Inflammatory macrophage treated with lipopolysaccharide for 4 hours (primary cell): ENCODE results near the gene CHST3.
A peak's percentile ranks its signal among the peaks of the same experiment; 100 is the strongest.
"Not testable (repeated sequence)": the region's sequence is repeated elsewhere in the genome, so short reads cannot be mapped to it uniquely, and the experiment has no call there.

Experiments
- DNase-seq: peaks from one replicate; pipeline ENCODE4 v3.0.0-alpha.2; 2020

Gene CHST3, protein sequence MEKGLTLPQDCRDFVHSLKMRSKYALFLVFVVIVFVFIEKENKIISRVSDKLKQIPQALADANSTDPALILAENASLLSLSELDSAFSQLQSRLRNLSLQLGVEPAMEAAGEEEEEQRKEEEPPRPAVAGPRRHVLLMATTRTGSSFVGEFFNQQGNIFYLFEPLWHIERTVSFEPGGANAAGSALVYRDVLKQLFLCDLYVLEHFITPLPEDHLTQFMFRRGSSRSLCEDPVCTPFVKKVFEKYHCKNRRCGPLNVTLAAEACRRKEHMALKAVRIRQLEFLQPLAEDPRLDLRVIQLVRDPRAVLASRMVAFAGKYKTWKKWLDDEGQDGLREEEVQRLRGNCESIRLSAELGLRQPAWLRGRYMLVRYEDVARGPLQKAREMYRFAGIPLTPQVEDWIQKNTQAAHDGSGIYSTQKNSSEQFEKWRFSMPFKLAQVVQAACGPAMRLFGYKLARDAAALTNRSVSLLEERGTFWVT

DNA sequence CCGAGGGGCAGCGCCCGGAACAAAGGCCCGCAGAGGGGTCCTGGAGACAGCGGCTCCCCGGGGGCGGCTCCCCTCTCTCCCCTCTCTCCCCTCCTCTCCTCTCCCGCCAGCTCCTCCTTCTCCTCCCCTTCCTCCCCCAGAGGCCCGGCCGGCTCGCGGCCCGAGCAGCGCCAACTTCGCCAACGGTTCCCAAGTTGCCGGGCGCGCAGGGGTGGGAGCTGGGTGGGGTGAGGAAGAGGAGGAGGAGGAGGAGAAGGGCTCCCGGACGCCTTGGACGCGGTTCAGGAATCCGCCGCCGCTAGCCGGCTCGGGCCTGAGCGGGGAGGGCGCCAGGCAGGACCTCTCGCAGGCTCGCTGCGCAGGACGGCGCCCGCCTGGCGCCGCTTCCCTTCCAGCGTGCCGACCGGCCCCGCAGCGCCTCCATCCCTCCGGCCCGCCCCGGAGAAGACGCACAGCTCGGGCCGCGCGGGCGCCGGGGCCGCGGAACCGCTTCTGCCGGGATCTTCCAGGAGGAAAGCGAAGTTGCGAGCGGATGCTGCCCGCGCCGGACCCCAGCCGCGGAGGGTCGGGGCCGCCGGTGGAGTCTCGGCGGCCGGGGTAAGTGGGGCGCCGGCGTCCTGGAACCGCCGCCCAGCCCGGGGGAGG, at the start of gene CHST3:
TSS of gene CHST3 (plus strand) at position 298 of the 645 bp plus-strand sequence. CDS start 41,448 bp downstream, outside the sequence.
- peak; percentile 35 for DNase-seq

DNA sequence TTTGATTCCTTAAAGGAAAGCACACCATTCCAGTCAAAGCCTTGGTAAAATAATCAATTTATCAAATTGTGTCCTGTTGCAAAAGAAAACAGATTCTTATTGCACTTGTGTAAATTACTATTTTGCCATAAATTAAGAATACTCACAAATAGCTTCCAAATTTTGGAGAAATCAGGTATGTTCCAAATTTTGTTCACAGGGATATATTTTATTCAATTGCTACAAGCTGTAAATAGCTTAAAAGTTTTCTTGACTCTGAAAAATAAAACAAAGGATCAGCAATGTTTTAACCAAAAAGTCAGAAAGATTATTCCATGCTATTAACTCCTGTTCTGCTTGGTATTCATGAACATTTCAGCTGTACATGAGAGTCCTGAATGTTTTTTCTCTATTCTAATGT, 47.4 kb upstream of the CHST3 start:
- no peak for DNase-seq

- no peak for DNase-seq
These were observed 45.2 kb upstream of the CHST3 start for GRCh38 chr10:71918992-71919391.

GRCh38 chr10:71919956-71920539, 44.1 kb upstream of the CHST3 start:
- DNase-seq = not testable (repeated sequence)

DNA sequence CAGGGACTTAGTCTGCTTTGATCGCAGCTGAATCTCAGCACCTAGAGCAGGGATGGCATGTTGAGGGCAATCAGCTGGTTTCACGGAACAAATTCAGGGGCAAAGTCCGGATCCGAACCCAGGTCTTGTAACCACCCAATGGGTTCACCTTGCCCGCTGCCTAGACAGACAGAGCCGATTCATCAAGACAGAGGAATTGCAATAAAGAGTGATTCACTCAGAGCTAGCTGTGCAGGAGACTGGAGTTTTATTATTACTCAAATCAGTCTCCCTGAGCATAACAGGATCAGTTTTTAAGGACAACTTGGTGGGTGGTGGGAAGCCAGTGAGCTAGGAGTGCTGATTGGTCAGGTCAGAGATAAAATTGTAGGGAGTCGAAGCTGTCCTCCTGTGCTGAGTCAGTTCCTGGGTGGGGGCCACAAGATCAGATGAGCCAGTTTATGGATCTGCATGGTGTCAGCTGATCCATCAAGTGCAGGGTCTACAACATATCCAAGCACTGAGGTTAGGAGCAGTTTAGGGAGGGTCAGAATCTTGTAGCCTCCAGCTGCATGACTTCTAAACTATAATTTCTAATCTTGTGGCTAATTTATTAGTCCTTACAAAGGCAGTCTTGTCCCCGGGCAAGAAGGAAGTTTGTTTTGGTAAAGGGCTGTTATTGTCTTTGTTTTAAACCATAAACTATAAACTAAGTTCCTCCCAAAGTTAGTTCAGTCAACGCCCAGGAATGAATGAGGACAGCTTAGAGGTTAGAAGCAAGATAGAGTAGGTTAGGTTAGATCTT, 43.5 kb upstream of the CHST3 start:
- DNase-seq = no peak

GRCh38 chr10:71921324-71922027, 42.7 kb upstream of the CHST3 start:
- no peak for DNase-seq

GRCh38 chr10:71923138-71923692, 41.0 kb upstream of the CHST3 start:
- no peak for DNase-seq

GRCh38 chr10:71924771-71925170, 39.4 kb upstream of the CHST3 start:
- DNase-seq = no peak

GRCh38 chr10:71927159-71927558, 37.0 kb upstream of the CHST3 start:
- no peak for DNase-seq

DNA sequence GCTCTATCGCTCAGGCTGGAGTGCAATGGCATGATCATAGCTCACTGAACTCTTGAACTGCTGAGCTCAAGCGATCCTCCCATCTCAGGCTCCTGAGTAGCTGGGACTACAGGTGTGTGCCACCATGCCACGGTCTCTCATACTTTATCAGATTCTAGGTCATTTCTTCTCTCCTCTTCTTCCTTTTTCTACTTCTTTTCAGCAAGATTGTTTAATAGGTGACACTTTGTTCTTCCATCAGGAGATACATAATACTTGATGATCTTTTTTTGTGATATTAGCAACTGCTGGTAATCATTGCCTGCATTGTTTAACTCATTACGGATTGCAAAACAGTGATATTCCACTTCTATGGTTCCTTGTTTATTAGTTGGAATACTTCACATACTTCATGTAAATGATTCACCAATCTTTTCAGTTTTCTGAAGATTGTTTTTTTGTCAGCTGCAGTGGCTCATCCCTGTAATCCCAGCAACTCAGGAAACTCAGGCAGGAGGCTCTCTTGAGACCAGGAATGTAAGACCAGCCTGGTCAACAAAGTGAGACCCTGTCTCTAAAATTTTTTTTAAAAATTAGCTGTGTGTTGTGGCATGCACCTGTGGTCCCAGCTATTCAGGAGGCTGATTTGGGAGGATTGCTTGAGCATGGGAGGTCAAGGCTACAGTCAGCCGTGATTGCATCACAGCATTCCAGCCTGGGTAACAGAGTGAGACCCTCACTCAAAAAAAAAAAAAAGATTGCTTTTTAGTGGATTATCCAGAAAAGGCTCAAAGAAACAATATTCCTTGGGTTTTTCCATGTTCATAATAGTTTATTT, 36.2 kb upstream of the CHST3 start:
- no peak for DNase-seq

- no peak for DNase-seq
These were observed 32.9 kb upstream of the CHST3 start for GRCh38 chr10:71931295-71931694.

GRCh38 chr10:71933651-71934050, 30.5 kb upstream of the CHST3 start:
- DNase-seq = no peak

DNA sequence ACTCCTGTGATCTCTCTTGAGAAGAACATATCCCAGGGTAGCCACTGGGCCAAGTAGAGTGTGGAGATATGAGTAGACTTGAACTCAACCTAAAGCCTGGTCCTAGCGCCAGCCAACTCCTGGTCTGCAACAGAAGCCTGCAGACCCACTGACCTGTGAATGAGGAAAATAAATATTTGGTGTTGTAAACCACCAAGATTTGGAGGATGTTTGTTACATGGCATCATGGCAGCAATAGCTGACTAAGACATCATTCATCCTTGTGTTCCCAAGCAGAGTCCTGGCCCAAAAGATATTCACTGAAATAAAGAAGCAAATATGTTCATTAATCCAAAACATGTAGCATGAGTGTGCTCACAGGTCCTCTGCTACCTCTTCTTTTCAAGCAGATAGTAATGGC, 26.0 kb upstream of the CHST3 start:
- no peak for DNase-seq

- DNase-seq = peak; percentile 52
These were observed 24.9 kb upstream of the CHST3 start for GRCh38 chr10:71939304-71939703.

DNA sequence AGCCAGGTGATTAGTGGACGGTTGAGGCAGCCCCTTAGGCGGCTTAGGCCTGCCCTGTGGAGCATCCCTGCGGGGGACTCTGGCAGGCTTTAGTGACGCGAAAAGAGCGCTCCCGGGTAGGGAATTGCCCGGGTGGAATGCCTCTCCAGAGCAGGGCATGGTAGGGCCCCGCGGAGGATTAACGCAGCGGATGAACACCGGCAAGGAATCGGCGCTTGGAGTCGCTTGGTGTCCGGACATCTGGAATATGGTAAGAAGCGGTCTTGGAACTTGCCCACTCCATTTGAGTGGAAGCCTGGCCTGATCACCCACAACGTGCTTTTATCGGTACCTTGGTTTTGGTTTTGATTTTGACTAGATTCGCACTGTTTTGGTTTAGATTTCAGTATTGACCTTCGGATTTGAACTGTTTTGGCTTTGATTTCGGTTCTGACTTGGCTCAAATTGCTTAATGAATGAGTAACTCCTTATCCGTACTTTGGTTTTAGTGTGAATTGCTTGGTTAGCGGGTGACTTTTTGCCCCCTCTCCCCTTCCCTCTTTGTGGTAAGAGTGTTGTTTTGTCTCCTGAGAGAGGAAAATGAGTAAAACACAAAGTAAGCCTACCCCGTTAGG, 24.2 kb upstream of the CHST3 start:
- no peak for DNase-seq

DNA sequence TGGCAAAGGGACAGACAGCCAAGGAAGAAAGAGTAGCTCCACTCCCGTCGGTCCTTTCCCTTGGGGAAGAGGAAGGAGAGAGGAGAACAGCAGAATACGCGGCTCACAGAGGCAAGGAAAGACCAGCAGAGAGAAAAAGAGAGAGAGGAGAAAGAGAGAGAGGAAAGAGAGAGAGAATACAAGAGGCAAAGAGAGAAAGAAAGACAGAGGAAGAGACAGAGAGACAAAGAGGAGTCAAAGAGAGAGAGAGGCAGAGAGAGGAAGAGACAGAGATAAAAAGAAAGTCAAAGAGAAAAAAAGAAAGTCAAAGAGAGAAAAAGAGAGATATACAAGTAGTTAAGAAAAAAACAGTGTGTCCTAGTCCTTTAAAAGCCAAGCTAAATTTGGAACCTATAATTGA, 23.4 kb upstream of the CHST3 start:
- DNase-seq = no peak

- DNase-seq = no peak
These were observed 22.9 kb upstream of the CHST3 start for GRCh38 chr10:71941318-71941717.

- DNase-seq = no peak
These were observed 18.2 kb upstream of the CHST3 start for GRCh38 chr10:71945819-71946474.

DNA sequence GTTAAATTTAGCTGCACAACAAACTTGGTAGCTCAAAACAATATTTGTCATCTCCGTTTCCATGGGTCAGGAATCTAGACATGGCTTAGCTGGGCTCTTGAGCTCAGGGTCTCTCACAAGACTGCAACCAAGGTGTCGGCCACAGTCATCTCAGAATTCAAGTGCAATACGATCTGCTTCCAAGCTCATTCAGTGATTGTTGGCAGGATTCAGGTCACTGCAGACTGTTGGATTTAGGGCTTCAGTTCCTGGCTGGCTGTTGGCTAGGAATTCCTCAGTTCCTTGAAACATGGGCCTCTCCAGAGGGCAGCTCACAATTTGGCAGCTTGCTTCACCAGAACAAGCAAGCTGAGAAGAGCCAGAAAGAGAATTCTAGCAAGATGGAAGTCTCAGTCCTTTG, 17.5 kb upstream of the CHST3 start:
- DNase-seq = no peak

GRCh38 chr10:71948496-71949067, 15.6 kb upstream of the CHST3 start:
- no peak for DNase-seq
